ENCODE data around the gene PPIP5K2.
"Not testable (repeated sequence)": the region's sequence is repeated elsewhere in the genome, so short reads cannot be mapped to it uniquely, and the experiment has no call there.

The PPIP5K2 gene

DNA sequence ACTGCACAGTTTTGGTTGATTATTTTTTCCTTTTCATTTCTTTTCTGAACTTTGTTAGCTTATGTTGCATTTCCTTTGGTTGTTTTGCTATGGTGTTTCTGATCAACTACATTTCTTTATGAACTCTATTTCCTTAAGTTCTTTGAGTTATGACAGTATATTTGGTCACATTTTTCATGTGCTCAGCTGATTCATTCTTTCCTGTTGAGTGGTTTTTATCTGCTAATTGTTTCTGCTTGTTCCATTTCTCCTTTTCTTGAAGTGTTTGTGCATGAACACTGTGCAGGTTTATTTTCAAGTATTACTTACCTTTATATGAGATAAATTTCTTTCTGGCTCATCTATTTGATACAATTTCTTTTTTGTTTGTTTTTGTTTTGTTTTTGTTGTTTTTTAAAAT is 87.6 kb downstream of the PPIP5K2 start:
- no peak for DNase-seq
- ATAC-seq = peak; percentile 23

GRCh38 chr5:103208460-103208859 is 88.4 kb downstream of the PPIP5K2 start:
- DNase-seq (no peak), ATAC-seq (no peak)

DNA sequence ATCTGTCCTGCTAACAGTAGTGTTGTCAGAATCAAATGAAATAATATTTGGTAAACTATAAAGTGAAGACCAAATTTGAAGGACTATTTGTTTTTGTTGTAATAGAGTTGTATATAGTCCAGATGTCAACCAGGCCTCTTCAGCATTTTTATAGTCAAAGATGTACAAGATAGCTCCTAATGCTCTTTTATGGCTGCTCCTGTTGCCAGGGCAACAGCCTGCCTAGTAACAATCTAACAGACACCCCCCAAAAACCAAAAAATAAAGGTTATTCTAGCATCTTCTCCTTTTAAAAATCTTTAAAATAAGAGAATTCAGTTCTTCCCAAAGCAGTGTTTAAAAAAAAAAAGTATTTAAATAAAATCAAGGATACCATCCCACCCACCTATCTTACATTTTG is 89.0 kb downstream of the PPIP5K2 start:
- no peak for DNase-seq
- no peak for ATAC-seq

DNA sequence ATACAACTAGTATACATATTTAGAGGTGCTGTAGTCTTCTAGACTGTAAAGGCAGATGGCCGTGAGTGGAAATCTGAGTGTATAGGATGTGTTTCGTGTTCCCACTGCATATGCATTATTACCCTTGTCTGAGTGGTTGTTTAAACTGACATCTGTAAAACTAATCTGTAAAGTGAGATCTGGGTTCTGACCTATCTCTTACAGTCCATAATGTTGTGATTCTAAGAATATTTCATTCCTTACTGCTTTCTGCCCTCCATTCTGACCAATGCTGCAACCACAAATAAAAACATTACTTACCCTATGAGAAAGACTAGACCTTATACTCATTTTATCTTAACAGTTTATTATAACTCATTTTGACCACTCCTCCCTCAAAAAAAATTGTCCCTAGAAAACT is 90.9 kb downstream of the PPIP5K2 start:
- ATAC-seq (no peak), DNase-seq (no peak)

GRCh38 chr5:103211576-103212561 is 91.8 kb downstream of the PPIP5K2 start:
- ATAC-seq = no peak

DNA sequence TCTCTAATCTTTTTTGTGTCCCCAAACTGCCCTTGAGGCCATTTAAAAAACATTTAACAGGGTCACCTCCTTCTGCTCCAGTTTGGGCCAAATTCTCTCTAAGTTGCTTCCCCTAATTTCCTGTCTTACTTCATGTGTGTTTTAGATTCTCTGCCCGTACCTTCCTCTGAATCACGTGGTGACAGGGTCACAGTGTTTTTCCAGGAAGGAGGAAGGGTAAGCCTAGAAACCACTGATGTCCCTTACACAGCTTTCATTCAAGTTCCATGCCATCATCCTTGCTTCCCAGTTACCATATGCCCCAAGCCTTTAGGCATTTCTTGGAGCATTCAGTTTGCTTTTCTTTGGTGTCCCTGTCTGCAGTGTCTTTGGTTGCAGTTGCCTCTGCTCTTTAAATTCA is 96.0 kb downstream of the PPIP5K2 start:
- ATAC-seq (no peak), DNase-seq (no peak)

More at GRCh38 chr5:103211576-103212561, 91.8 kb downstream of the PPIP5K2 start:
- DNase-seq = no peak

DNA sequence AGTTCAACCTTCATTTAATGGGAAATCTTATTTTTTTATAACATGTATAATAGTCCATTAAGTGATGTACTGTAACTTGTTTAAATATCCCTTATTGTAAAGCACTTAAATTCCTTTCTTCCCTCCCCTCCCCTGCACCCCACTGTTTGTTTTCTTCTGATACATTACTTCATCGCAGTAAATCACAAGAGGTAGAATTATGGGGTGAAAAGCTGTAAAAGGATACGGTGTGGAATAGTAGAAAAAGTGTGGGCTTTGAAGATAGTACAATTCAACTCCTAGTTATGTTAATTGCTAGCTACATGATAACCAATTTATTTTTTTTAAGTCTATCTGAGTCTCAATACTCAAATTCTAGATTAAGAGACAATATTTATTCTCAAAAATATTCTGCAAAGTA is 96.6 kb downstream of the PPIP5K2 start:
- ATAC-seq = no peak
- DNase-seq = no peak

- ATAC-seq (no peak), DNase-seq (no peak)
Measured at GRCh38 chr5:103217101-103217500, 97.0 kb downstream of the PPIP5K2 start.

GRCh38 chr5:103218164-103218563 is 98.1 kb downstream of the PPIP5K2 start:
- no peak for DNase-seq
- no peak for ATAC-seq

- ATAC-seq, DNase-seq: not testable (repeated sequence)
Measured at GRCh38 chr5:103219074-103219473, 99.0 kb downstream of the PPIP5K2 start.

DNA sequence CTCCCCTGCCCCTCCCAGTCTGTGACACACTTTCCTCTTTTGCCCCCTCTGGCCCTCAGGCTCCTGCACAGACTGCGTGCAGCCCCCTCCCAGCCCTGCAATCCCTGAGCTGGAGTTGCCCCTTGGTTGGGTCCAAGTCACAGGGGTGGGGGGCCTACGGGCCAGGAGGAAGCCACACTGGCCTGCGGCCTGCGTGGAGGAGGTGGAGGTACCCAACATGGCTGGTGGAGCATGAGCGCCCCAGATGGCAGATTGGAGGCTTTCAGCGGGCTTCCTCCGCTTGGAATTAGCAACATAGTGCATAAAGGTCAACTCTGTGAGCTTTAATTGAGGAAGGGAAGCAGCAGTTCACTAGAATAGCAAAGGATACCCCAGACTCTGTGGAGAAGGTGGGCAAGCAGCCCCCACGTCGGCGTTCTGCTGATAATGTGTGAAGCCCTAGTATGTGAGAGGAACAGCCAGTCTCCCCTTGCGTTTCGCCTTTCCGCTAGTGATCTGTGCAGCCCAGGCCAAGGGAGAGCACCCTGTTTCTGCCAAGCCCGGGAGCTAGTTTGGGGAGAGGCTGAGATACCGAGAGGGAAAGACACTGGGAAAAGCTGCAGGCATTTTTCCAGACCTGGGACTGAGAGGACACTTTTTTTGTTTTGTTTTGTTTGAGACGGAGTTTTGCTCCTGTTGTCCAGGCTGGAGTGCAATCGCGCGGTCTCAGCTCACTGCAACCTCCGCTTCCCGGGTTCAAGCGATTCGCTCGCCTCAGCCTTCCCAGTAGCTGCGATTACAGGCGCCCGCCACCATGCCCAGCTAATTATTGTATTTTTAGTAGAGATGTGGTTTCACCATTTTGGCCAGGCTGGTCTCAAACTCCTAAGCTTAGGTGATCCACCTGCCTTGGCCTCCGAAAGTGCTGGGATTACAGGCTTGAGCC is 103.2 kb downstream of the PPIP5K2 start:
- no peak for DNase-seq

GRCh38 chr5:103224118-103224893 is 104.2 kb downstream of the PPIP5K2 start:
- DNase-seq (peak; percentile 37), ATAC-seq (peak; percentile 94)

More for the DNA sequence above, 103.2 kb downstream of the PPIP5K2 start:
- ATAC-seq = no peak

- ATAC-seq = no peak
- DNase-seq = no peak
Measured at GRCh38 chr5:103224894-103225246, 104.8 kb downstream of the PPIP5K2 start.

GRCh38 chr5:103228061-103228460 is 108.0 kb downstream of the PPIP5K2 start:
- no peak for DNase-seq
- ATAC-seq = no peak

GRCh38 chr5:103228588-103228987 is 108.5 kb downstream of the PPIP5K2 start:
- no peak for ATAC-seq
- no peak for DNase-seq

DNA sequence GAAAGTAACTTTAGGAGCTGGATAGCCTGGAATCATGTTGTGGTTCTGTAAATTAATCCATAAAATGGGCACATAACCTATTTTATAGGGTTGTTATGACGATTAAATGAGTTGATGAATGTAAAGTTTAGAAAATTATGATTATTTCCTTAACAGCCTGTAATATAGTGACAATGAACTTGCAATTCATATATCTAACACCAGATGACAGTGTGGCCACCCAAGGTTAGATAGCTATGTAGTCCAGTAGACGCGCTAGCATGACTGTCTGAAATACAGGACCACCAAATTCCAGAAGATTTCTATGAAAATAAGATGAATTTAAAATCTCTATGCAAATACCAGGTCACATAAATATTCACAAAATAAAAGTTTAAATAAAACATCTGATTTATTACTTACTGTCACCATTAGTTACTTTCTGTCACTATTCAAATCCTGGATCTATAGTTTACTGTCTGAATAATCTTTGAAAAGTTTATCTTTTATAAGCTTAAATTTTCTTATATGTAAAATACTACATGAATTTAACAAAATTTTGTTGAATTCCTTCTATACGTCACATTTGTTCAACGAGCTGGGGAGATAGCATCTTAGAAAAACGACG is 112.4 kb downstream of the PPIP5K2 start:
- no peak for DNase-seq

GRCh38 chr5:103234239-103234975 is 114.3 kb downstream of the PPIP5K2 start:
- no peak for DNase-seq
- ATAC-seq = no peak

More for the DNA sequence above, 112.4 kb downstream of the PPIP5K2 start:
- ATAC-seq = peak; percentile 65

DNA sequence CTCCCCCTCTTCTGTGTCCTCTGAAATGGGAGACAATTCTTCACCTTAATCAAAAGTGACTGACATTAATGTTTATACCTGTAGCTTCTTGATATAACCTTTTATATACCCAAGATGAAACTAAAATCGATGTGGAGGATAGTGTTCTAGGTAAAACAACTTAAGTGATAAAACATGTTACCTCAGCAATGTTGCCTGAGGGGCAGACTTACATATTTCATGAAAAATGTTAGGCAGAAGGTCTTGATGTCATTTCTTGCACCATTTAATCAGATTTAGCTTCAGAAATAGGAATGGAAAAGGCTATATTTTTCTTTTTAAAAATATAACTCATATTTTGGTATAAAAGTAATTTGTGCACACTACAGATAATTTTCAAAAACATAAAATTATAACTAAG is 115.8 kb downstream of the PPIP5K2 start:
- no peak for DNase-seq
- ATAC-seq = no peak

- DNase-seq (no peak), ATAC-seq (no peak)
Measured at GRCh38 chr5:103237778-103238177, 117.7 kb downstream of the PPIP5K2 start.

DNA sequence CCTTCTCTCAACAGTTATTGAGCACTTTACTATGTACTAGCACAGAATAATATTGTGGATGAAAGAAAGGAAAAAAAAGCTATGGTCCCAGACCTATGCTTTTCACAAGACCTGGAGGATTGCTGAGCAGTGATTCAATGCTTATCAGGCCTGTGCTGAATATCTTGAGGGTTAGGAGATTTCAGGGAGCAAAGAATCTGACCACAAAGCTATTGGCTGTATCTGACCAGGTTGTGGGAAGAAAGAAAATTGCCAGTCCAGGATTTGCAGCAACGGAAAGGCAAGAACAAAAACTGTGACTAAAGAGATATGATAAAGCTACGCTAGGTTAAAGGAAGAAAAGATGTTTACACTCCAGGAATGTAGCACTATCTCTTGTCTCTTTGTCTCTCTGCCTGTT is 123.6 kb downstream of the PPIP5K2 start:
- DNase-seq (no peak), ATAC-seq (no peak)

GRCh38 chr5:103244398-103244797 is 124.3 kb downstream of the PPIP5K2 start:
- ATAC-seq = no peak
- DNase-seq = no peak
